HCT116 (cell line): ENCODE data around the gene DDTL. TPM values are rescaled to one million over a fixed set of nuclear protein-coding genes. Genes with fewer than 3 reads are reported as not detected.

Experiments
- ATAC-seq: fragments of 200-7000 bp; cut with Tn5 transposase; 2 replicates; pipeline ENCODE4 v1.9.1; 2020; ENCODE audit warnings: mild to moderate bottlenecking, moderate library complexity
- BruUV-seq: library from RNA; stranded (reverse); fragments of 400-500 nt; replicated peaks from 2 replicates; lab custom pipeline; 2021; lab: Mats Ljungman, UMichigan
- CTCF ChIA-PET: fragments of 300-600 bp; sonication (Branson Sonifier 250); formaldehyde crosslinking; loops from one replicate; lab custom pipeline; 2021; ENCODE audit warnings: antibody characterized with exemption; lab: Charles Lee
- POLR2A ChIA-PET: fragments of 300-600, 350-600 bp; sonication (Branson Sonifier 250); formaldehyde crosslinking; loops from one replicate; lab custom pipeline; 2021; ENCODE audit warnings: antibody characterized with exemption; lab: Charles Lee
- RAD21 ChIA-PET, 2 experiments: fragments of 300-600 bp; sonication (Branson Sonifier 250); formaldehyde crosslinking; loops; one replicate each; lab custom pipeline; 2023; ENCODE audit warnings: low total read pairs in 2 of 2; ENCODE audit not compliant: uncharacterized antibody in 2 of 2, unreplicated experiment in 2 of 2, low non-redundant PET in 1 of 2; lab: Charles Lee
- DNase-seq: peaks from one replicate; pipeline ENCODE4 v3.0.0-alpha.2; 2010; ENCODE audit warnings: low read depth, low spot score
- H2AFZ ChIP-seq: fragments of 200-600 bp; shearing (Covaris generic), sonication (generic); 2 replicates; pipeline ENCODE4 v1.6.1; 2017; ENCODE audit warnings: low read depth, mixed run types, mixed read lengths, antibody characterized with exemption, low read length; ENCODE audit not compliant: poor library complexity, severe bottlenecking
- H3K27ac ChIP-seq: 2 replicates; pipeline ENCODE4 v1.5.1; 2012; ENCODE audit warnings: low read depth, low read length
- H3K27me3 ChIP-seq: fragments of 200-600 bp; sonication (generic); 2 replicates; pipeline ENCODE4 v1.6.1; 2016; ENCODE audit warnings: mixed run types, low read length, mixed read lengths; ENCODE audit not compliant: insufficient read depth
- H3K36me3 ChIP-seq, 2 experiments: fragments of 200-500 bp in 1 of 2; fragments of 200-600 bp in 1 of 2; sonication (Bioruptor generic) in 1 of 2; sonication (generic) in 1 of 2; 2 replicates each; pipeline versions ENCODE4 v1.5.1 to v1.6.1; 2014 to 2016; ENCODE audit warnings: low read length in 2 of 2, inconsistent platforms in 1 of 2, mixed read lengths in 1 of 2, mixed run types in 1 of 2; ENCODE audit not compliant: insufficient read depth in 2 of 2, control insufficient read depth in 1 of 2
- H3K4me1 ChIP-seq, 2 experiments: fragments of 200-600 bp in 1 of 2; sonication (generic) in 1 of 2; 2 replicates each; pipeline versions ENCODE4 v1.5.1 to v1.6.1; 2012 to 2017; ENCODE audit warnings: low read length in 2 of 2, inconsistent platforms in 1 of 2, mild to moderate bottlenecking in 1 of 2, mixed read lengths in 1 of 2, mixed run types in 1 of 2, moderate library complexity in 1 of 2; ENCODE audit not compliant: insufficient read depth in 2 of 2, control insufficient read depth in 1 of 2
- H3K4me2 ChIP-seq: fragments of 200-600 bp; sonication (generic); 2 replicates; pipeline ENCODE4 v1.6.1; 2017; ENCODE audit warnings: mixed run types, low read length, mixed read lengths
- H3K4me3 ChIP-seq, 2 experiments: fragments of 200-600 bp in 1 of 2; sonication (generic) in 1 of 2; replicated peaks in 1 of 2; 2 replicates each; pipeline ENCODE4 v1.5.1; 2011 to 2016; ENCODE audit warnings: low read length in 2 of 2, control low read depth in 1 of 2, low read depth in 1 of 2, mild to moderate bottlenecking in 1 of 2, mixed read lengths in 1 of 2, mixed run types in 1 of 2
- H3K79me2 ChIP-seq: fragments of 200-600 bp; sonication (generic); 2 replicates; pipeline ENCODE4 v1.6.1; 2017; ENCODE audit warnings: mild to moderate bottlenecking, mixed run types, low read length, moderate library complexity, mixed read lengths; ENCODE audit not compliant: insufficient read depth
- H3K9ac ChIP-seq: fragments of 200-600 bp; sonication (generic); 2 replicates; pipeline ENCODE4 v1.6.1; 2016; ENCODE audit warnings: low read length, mixed read lengths
- H3K9me2 ChIP-seq: fragments of 200-600 bp; sonication (generic), shearing (Covaris generic); 2 replicates; pipeline ENCODE4 v1.6.1; 2017; ENCODE audit warnings: mixed run types, mild to moderate bottlenecking, moderate library complexity; ENCODE audit not compliant: insufficient read depth
- H3K9me3 ChIP-seq, 2 experiments: fragments of 200-500 bp in 1 of 2; fragments of 200-600 bp in 1 of 2; sonication (Bioruptor generic) in 1 of 2; sonication (generic) in 1 of 2; 2 replicates each; pipeline ENCODE4 v1.6.1; 2014 to 2017; ENCODE audit warnings: low read length in 2 of 2, mixed read lengths in 2 of 2, inconsistent platforms in 1 of 2, low read depth in 1 of 2, mild to moderate bottlenecking in 1 of 2, mixed run types in 1 of 2, moderate library complexity in 1 of 2; ENCODE audit not compliant: control insufficient read depth in 1 of 2, insufficient read depth in 1 of 2
- H4K20me1 ChIP-seq: fragments of 200-600 bp; sonication (generic), shearing (Covaris generic); 2 replicates; pipeline ENCODE4 v1.6.1; 2017; ENCODE audit warnings: mixed run types, mild to moderate bottlenecking, moderate library complexity; ENCODE audit not compliant: insufficient read depth
- ATF3 ChIP-seq: IDR thresholded peaks from 2 replicates; pipeline ENCODE4 v1.6.1; 2012
- CBX3 ChIP-seq: IDR thresholded peaks from 2 replicates; pipeline ENCODE4 v1.6.1; 2012; ENCODE audit warnings: low read depth
- CTCF ChIP-seq, 3 experiments: fragments of 200-600 bp in 1 of 3; sonication (generic) in 1 of 3; IDR thresholded peaks in 2 of 3; conservative IDR thresholded peaks in 1 of 3; 2 replicates each; pipeline ENCODE4 v1.5.1; 2012 to 2017; ENCODE audit warnings: low read depth in 2 of 3, low read length in 2 of 3, antibody characterized with exemption in 1 of 3, borderline replicate concordance in 1 of 3, control low read depth in 1 of 3, mild to moderate bottlenecking in 1 of 3, mixed read lengths in 1 of 3, mixed run types in 1 of 3, moderate library complexity in 1 of 3; ENCODE audit not compliant: insufficient read depth in 1 of 3
- EGR1 ChIP-seq: IDR thresholded peaks from 2 replicates; pipeline ENCODE4 v1.6.1; 2012; ENCODE audit warnings: low read depth
- ELF1 ChIP-seq: IDR thresholded peaks from 2 replicates; pipeline ENCODE4 v1.6.1; 2012; ENCODE audit warnings: low read depth, borderline replicate concordance
- EZH2 ChIP-seq: fragments of 200-600 bp; sonication (generic); IDR thresholded peaks from 2 replicates; pipeline ENCODE4 v1.6.1; 2017; ENCODE audit warnings: antibody characterized with exemption, mixed run types
- EZH2phosphoT487 ChIP-seq: fragments of 200-600 bp; IDR thresholded peaks from 2 replicates; pipeline ENCODE4 v1.6.1; 2018; ENCODE audit warnings: antibody characterized with exemption, borderline replicate concordance
- FOSL1 ChIP-seq: IDR thresholded peaks from 2 replicates; pipeline ENCODE4 v1.6.1; 2012; ENCODE audit warnings: low read depth
- JUND ChIP-seq: IDR thresholded peaks from 2 replicates; pipeline ENCODE4 v1.6.1; 2012
- POLR2AphosphoS5 ChIP-seq: IDR thresholded peaks from 2 replicates; pipeline ENCODE4 v1.6.1; 2011; ENCODE audit warnings: mild to moderate bottlenecking, low read depth, low read length, moderate library complexity
- RAD21 ChIP-seq: IDR thresholded peaks from 2 replicates; pipeline ENCODE4 v1.6.1; 2012; ENCODE audit warnings: low read depth, mild to moderate bottlenecking
- REST ChIP-seq: IDR thresholded peaks from 2 replicates; pipeline ENCODE4 v1.6.1; 2012; ENCODE audit warnings: low read depth
- SIN3A ChIP-seq: IDR thresholded peaks from 2 replicates; pipeline ENCODE4 v1.6.1; 2012; ENCODE audit warnings: low read depth
- SRF ChIP-seq: IDR thresholded peaks from 2 replicates; pipeline ENCODE4 v1.6.1; 2012; ENCODE audit warnings: low read depth
- YY1 ChIP-seq: IDR thresholded peaks from 2 replicates; pipeline ENCODE4 v1.6.1; 2011; ENCODE audit warnings: low read length, low read depth, moderate library complexity, mild to moderate bottlenecking; ENCODE audit not compliant: insufficient replicate concordance; ENCODE audit errors: extremely low read depth
- intact Hi-C: fragments of 100-400 bp; cut with micrococcal nuclease; formaldehyde crosslinking; loops from 2 replicates; pipeline ENCODE4 v1.10.0; 2022
- total RNA-seq: library from RNA; stranded (reverse); gene quantifications from one replicate; pipeline ENCODE4 v1.2.1, GENCODE V29; 2021; ENCODE audit not compliant: unreplicated experiment
- TF ChIP-seq, protein P1 (sequence below): IDR thresholded peaks from 2 replicates; pipeline ENCODE4 v1.6.1; 2011; ENCODE audit warnings: mild to moderate bottlenecking, low read length, moderate library complexity; ENCODE audit not compliant: insufficient replicate concordance; ENCODE audit errors: extremely low read depth

DDTL gene
- total RNA-seq, 1 experiment from 2014 or later, result 3.4 TPM

- ChIA-PET CTCF (no interaction called here), RAD21 (no interaction called here), POLR2A (interaction anchor here (1.4 kb wide), 1 partner anchor 9 kb away, joined by 3 read pairs; the partner anchor contains the start of gene CABIN1)
- Histone ChIP-seq H3K4me3 (no peak overlapping the region), H3K27ac (no peak overlapping the region), H3K36me3 (no peaks in the 10 kb centered on the region), H2AFZ (no peak overlapping the region), H3K4me2 (no peak overlapping the region), H4K20me1 (no peaks in the 10 kb centered on the region), H3K27me3 (no peaks in the 10 kb centered on the region), H3K4me1 (peaks cover 0 to 12% of the 10 kb centered on the region in 2 experiments; a peak in 2 of 4 replicates), H3K79me2 (no peaks in the 10 kb centered on the region), H3K9ac (no peak overlapping the region), H3K9me2 (no peaks in the 10 kb centered on the region), H3K9me3 (no peaks in the 10 kb centered on the region)
- BruUV-seq, result no TSS peak
- no peak for DNase-seq
- no peak for ATAC-seq
- intact Hi-C loops, result no loop called here
- TF ChIP-seq EGR1 (no peak), EZH2phosphoT487 (no peak), JUND (no peak), SIN3A (no peak), RAD21 (no peak), SRF (no peak), ATF3 (no peak), YY1 (no peak), POLR2AphosphoS5 (no peak), FOSL1 (no peak), EZH2 (no peak), CBX3 (no peak), CTCF (IDR thresholded peaks at IDR 0.05 in 2 of 3, conservative IDR thresholded peaks at IDR 0.05 in 1 of 3; ENCODE audit: borderline replicate concordance in 1 of 3, insufficient read depth in 1 of 3, low read depth in 2 of 3, low read length in 2 of 3) (no peak), REST (no peak), ELF1 (no peak)
- TF ChIP-seq, protein P1, sequence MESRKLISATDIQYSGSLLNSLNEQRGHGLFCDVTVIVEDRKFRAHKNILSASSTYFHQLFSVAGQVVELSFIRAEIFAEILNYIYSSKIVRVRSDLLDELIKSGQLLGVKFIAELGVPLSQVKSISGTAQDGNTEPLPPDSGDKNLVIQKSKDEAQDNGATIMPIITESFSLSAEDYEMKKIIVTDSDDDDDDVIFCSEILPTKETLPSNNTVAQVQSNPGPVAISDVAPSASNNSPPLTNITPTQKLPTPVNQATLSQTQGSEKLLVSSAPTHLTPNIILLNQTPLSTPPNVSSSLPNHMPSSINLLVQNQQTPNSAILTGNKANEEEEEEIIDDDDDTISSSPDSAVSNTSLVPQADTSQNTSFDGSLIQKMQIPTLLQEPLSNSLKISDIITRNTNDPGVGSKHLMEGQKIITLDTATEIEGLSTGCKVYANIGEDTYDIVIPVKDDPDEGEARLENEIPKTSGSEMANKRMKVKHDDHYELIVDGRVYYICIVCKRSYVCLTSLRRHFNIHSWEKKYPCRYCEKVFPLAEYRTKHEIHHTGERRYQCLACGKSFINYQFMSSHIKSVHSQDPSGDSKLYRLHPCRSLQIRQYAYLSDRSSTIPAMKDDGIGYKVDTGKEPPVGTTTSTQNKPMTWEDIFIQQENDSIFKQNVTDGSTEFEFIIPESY, result no peak
Measured at GRCh38 chr22:24002272-24002671, 35.6 kb downstream of the DDTL start.
